NCI-H446 (cell line): ENCODE results near the gene ANO10.

Source experiments
- DNase-seq, 2 experiments: peaks; one replicate each; lab custom pipeline; 2025; lab: John Stamatoyannopoulos, UW

ANO10 gene

GRCh38 chr3:43346978-43347749, 274.6 kb downstream of the ANO10 start:
- no peak for DNase-seq

- no peak for DNase-seq
Observed at GRCh38 chr3:43345877-43346276, 275.9 kb downstream of the ANO10 start.

GRCh38 chr3:43345246-43345645, 276.6 kb downstream of the ANO10 start:
- DNase-seq = no peak

GRCh38 chr3:43344520-43344919, 277.3 kb downstream of the ANO10 start:
- DNase-seq = no peak

GRCh38 chr3:43343815-43344214, 278.0 kb downstream of the ANO10 start:
- no peak for DNase-seq

GRCh38 chr3:43343185-43343584, 278.6 kb downstream of the ANO10 start:
- DNase-seq = no peak

- no peak for DNase-seq
Observed at GRCh38 chr3:43341788-43342187, 280.0 kb downstream of the ANO10 start.

GRCh38 chr3:43340403-43340802, 281.4 kb downstream of the ANO10 start:
- no peak for DNase-seq

- no peak for DNase-seq
Observed at GRCh38 chr3:43338295-43338694, 283.5 kb downstream of the ANO10 start.

- DNase-seq = no peak
Observed at GRCh38 chr3:43335799-43336198, 286.0 kb downstream of the ANO10 start.

GRCh38 chr3:43334976-43335375, 286.8 kb downstream of the ANO10 start:
- DNase-seq = no peak

GRCh38 chr3:43331381-43331780, 290.4 kb downstream of the ANO10 start:
- no peak for DNase-seq

GRCh38 chr3:43330981-43331380, 290.8 kb downstream of the ANO10 start:
- DNase-seq = no peak

GRCh38 chr3:43328653-43329052, 293.2 kb downstream of the ANO10 start:
- DNase-seq = no peak

GRCh38 chr3:43327582-43327979, 294.2 kb downstream of the ANO10 start:
- DNase-seq = no peak

GRCh38 chr3:43326891-43327581, 294.8 kb downstream of the ANO10 start:
- DNase-seq = no peak

- DNase-seq = no peak
Observed at GRCh38 chr3:43323541-43323940, 298.3 kb downstream of the ANO10 start.

- no peak for DNase-seq
Observed at GRCh38 chr3:43320288-43320687, 301.5 kb downstream of the ANO10 start.

GRCh38 chr3:43319794-43320193, 302.0 kb downstream of the ANO10 start:
- no peak for DNase-seq

- peak in 1 of 2 experiments; percentile 1 for DNase-seq
Observed at GRCh38 chr3:43319376-43319775, 302.4 kb downstream of the ANO10 start.

- DNase-seq = no peak
Observed at GRCh38 chr3:43317461-43318316, 304.1 kb downstream of the ANO10 start.

- no peak for DNase-seq
Observed at GRCh38 chr3:43316783-43317460, 304.9 kb downstream of the ANO10 start.
